Activated naive CD8-positive, alpha-beta T cell treated with anti-CD3 and anti-CD28 coated beads, Interleukin-2, amount 50 U/mL, for 24 hours (primary cell): ENCODE data around the gene CAMTA1.

ENCODE experiments used
- ATAC-seq: fragments of 150-1000 bp; cut with Tn5 transposase; one replicate; pipeline ENCODE4 v1.10.0; 2021
- DNase-seq: peaks from one replicate; pipeline ENCODE4 v3.0.0; 2021
- H3K27ac Mint-ChIP-seq: one replicate; pipeline ENCODE4 v1.8.0; 2021; ENCODE audit warnings: mild to moderate bottlenecking, mixed read lengths
- H3K27me3 Mint-ChIP-seq: one replicate; pipeline ENCODE4 v1.8.0; 2021; ENCODE audit warnings: mixed read lengths
- H3K36me3 Mint-ChIP-seq: one replicate; pipeline ENCODE4 v1.8.0; 2021; ENCODE audit warnings: low read depth, mixed read lengths
- H3K4me1 Mint-ChIP-seq: one replicate; pipeline ENCODE4 v1.8.0; 2021; ENCODE audit warnings: mixed read lengths
- H3K4me3 Mint-ChIP-seq: one replicate; pipeline ENCODE4 v1.8.0; 2021; ENCODE audit warnings: mild to moderate bottlenecking, moderate library complexity, mixed read lengths
- H3K9me3 Mint-ChIP-seq: one replicate; pipeline ENCODE4 v1.8.0; 2021; ENCODE audit warnings: mixed read lengths

The CAMTA1 gene

DNA sequence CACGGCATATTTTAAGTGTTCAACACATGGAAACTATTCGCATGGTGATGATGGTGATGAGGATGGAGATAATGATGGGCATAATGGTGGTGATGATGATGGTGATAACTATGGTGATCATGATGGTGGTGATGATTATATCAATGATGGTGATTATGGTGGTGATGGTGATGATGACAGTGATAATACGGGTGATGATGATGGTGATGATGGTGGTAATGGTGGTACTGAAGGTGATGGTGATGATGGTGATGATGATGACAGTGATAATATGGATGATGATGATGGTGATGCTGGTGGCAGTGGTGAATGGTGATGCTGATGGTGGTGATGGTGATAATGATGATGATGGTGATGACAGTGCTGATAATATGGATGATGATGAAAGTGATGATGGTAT is 644.0 kb downstream of the CAMTA1 start:
- no peak for ATAC-seq
- H3K4me3 Mint-ChIP-seq: no peak overlapping the region
- no peaks in the 10 kb centered on the region for H3K27me3 Mint-ChIP-seq
- no peak overlapping the region for H3K27ac Mint-ChIP-seq
- no peaks in the 10 kb centered on the region for H3K4me1 Mint-ChIP-seq
- DNase-seq: no peak
- H3K36me3 Mint-ChIP-seq: no peaks in the 10 kb centered on the region
- no peaks in the 10 kb centered on the region for H3K9me3 Mint-ChIP-seq

GRCh38 chr1:7430047-7430608 is 644.9 kb downstream of the CAMTA1 start:
- no peak overlapping the region for H3K27ac Mint-ChIP-seq

DNA sequence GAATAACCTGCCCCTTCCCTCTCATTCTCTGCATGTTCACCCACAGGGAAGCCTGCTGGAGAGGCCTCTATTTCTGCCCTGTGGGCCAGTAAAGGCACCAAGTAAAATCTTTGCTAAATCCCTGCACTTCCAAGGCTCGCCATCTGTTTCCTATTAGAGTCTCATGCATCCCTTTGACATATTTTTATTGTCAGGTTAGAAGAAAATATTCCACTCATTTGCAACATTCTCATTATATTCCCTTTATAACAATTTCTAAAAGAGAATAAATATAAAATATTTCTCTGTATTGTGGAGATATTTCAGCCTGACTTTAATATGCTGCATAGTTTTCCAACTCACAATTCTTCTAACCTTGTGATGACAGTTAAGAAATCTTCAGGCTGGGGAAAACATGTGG is 645.4 kb downstream of the CAMTA1 start:
- no peaks in the 10 kb centered on the region for H3K36me3 Mint-ChIP-seq
- H3K27ac Mint-ChIP-seq: no peak overlapping the region
- H3K27me3 Mint-ChIP-seq: no peaks in the 10 kb centered on the region
- DNase-seq (no peak), ATAC-seq (no peak)
- no peak overlapping the region for H3K4me3 Mint-ChIP-seq
- no peaks in the 10 kb centered on the region for H3K4me1 Mint-ChIP-seq
- no peaks in the 10 kb centered on the region for H3K9me3 Mint-ChIP-seq

More at GRCh38 chr1:7430047-7430608, 644.9 kb downstream of the CAMTA1 start:
- Mint-ChIP-seq H3K4me3 (no peak overlapping the region), H3K36me3 (no peaks in the 10 kb centered on the region), H3K9me3 (no peaks in the 10 kb centered on the region), H3K4me1 (no peaks in the 10 kb centered on the region), H3K27me3 (no peaks in the 10 kb centered on the region)
- DNase-seq (no peak), ATAC-seq (no peak)

DNA sequence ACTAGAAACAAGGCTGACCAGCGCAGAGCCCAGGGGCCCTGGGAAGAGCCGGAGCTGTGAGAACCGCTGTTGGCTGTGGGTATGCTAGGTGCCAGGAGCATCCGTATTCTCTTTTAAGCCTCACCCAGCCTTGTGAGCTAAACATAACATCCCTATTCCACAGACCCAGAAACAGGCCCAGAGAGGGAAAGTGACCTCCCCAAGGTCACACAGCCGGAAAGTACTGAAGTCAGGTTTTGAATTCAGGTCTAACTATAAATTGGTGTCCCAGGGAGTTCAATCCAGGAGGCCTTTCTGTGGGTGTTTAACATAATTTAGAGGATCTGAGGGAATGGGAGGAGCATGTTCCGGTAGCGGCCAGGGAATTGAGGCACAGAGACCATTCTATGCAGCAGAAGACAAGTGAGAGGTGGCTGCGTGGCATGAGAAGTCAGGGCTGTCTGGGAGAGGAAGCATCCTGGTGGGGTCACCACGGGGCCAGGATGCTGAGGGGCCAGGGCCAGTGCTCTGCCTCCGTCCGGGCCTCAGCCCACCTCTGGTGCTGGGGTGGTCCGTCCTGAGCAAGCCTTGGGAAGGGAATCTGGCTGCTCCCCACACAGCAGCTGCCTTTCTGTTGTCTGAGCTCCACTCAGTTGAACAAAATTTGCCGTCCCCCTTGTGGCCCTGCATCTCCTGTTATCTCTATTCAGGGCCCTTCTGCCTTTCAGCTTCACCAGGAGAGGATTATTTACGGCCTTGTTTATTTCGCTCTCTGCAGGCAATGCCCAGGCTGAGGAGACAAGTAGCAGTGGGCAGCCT is 647.0 kb downstream of the CAMTA1 start:
- H3K36me3 Mint-ChIP-seq: no peaks in the 10 kb centered on the region
- no peak for ATAC-seq
- H3K27ac Mint-ChIP-seq: no peak overlapping the region
- H3K27me3 Mint-ChIP-seq: no peaks in the 10 kb centered on the region
- no peak overlapping the region for H3K4me3 Mint-ChIP-seq
- no peak for DNase-seq
- no peaks in the 10 kb centered on the region for H3K9me3 Mint-ChIP-seq
- H3K4me1 Mint-ChIP-seq: no peaks in the 10 kb centered on the region

- no peak for DNase-seq
- Mint-ChIP-seq H3K4me3 (no peak overlapping the region), H3K9me3 (no peaks in the 10 kb centered on the region), H3K27me3 (no peaks in the 10 kb centered on the region), H3K27ac (no peak overlapping the region), H3K4me1 (no peaks in the 10 kb centered on the region), H3K36me3 (no peaks in the 10 kb centered on the region)
- ATAC-seq: no peak
These were observed 647.7 kb downstream of the CAMTA1 start for GRCh38 chr1:7432900-7433380.

GRCh38 chr1:7434566-7434965 is 649.3 kb downstream of the CAMTA1 start:
- ATAC-seq: no peak

DNA sequence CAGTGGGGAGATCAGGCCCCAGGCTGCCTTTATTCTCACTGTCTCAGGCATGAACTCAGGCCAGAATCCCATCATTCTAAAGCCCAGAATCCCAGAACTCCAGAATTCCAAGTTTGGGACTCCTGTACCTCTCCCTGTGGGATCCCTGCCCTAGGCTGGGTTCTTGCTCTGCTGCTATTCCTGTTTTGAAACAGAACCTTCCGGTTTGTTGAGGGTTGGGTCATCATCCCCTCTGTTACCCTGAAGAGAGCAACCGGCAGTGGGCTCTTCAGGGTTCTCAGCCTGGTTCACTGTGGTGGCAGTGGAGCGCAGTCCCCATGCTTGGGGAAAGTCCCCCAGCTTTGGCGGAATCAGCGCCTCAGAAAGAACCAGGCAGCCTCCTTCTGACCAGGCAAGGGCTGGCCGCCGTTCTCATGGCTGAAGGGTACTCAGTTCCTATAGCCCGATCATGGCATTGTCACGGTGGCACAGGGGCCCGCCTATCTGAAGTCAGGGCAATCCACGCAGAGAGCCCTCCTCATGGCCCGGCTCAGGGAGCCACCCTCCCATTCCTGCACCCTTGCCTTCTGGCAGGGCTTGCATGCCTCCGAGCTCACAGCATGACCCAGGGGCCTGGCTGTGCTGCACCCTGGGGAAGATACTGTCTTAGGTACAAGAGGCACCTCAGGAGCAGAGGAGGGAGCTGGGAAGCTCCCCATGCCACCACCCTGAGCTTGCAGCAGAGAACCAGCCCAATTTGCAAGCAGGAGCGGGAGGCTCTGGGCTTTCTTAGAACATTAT is 650.2 kb downstream of the CAMTA1 start:
- ATAC-seq (no peak), DNase-seq (no peak)
- no peaks in the 10 kb centered on the region for H3K9me3 Mint-ChIP-seq
- no peaks in the 10 kb centered on the region for H3K27me3 Mint-ChIP-seq
- H3K4me1 Mint-ChIP-seq: no peaks in the 10 kb centered on the region
- no peak overlapping the region for H3K4me3 Mint-ChIP-seq
- no peaks in the 10 kb centered on the region for H3K36me3 Mint-ChIP-seq
- H3K27ac Mint-ChIP-seq: no peak overlapping the region

More at GRCh38 chr1:7434566-7434965, 649.3 kb downstream of the CAMTA1 start:
- no peaks in the 10 kb centered on the region for H3K36me3 Mint-ChIP-seq
- H3K27ac Mint-ChIP-seq: no peak overlapping the region
- DNase-seq: no peak
- no peaks in the 10 kb centered on the region for H3K27me3 Mint-ChIP-seq
- no peak overlapping the region for H3K4me3 Mint-ChIP-seq
- no peaks in the 10 kb centered on the region for H3K4me1 Mint-ChIP-seq
- H3K9me3 Mint-ChIP-seq: no peaks in the 10 kb centered on the region

DNA sequence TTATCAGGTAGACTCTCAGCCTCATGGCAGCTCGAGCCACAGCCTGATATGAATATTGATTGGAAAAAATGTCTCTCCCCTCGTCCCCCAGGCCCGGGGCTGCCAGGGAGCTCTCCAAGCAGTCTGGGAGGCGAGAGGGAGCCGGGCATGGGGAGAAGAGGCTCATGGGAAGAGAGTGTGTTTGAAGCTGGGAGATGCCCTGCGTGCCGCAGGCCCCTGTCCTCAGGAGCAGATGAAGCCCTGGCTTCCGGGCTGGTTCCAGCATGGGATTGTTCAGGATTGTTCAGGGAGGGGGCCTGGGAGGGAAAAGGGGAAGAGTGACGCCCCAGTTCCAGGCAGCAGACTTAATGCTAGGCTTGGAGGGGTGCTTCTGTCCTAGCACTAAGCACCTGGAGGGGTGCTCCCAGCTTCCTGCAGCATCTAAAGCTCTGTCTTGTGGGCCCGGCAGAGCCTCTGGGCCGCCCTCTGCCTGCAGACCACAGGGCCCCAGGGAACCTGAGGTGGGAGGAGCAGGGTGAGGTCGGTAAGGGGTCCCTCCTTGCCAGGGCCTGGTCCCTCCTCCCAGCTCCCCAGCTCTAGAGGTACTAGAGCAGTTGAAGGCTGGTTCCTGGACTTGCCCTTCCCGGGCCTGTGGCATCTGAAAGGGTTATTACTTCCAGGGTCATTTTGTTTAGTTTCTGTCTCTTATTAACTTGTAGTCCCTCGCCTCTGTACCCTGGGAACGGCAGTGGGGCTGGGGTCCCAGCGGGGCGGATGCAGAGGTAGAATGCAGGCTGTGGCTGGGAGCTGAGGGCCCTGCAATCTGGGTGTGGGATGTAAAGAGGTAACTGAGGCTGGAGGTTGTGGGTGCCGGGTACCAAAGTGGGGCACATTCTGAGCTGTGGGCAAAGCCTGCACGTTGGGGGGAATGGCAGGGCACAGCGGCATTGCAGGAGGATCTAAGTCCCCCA is 651.1 kb downstream of the CAMTA1 start:
- Mint-ChIP-seq H3K4me1 (no peaks in the 10 kb centered on the region), H3K27ac (no peak overlapping the region), H3K9me3 (no peaks in the 10 kb centered on the region), H3K36me3 (no peaks in the 10 kb centered on the region), H3K27me3 (no peaks in the 10 kb centered on the region), H3K4me3 (no peak overlapping the region)
- peak; percentile 22 for ATAC-seq
- no peak for DNase-seq

DNA sequence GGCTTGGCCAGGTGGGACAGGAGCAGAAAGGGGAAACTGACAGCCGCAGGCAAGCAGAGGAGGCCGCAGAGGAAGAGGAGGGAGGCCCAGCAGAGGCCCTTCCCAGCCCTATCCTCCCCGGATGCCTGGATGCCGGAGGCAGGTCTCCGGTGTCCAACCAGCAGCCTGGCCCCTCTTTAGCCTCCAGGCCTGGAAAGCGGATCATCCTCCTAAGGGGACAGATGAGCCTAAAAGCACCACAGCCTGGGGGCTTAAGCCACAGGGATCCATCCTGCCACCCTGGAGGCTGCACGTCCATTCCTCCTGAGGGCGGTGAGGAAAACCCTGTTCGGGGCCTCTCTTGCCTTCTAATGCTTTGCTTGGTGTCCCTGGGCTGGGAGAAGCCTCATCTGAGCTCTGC is 651.8 kb downstream of the CAMTA1 start:
- ATAC-seq: no peak
- no peak overlapping the region for H3K27ac Mint-ChIP-seq
- no peaks in the 10 kb centered on the region for H3K27me3 Mint-ChIP-seq
- H3K4me3 Mint-ChIP-seq: no peak overlapping the region
- DNase-seq: no peak
- H3K4me1 Mint-ChIP-seq: no peaks in the 10 kb centered on the region
- H3K9me3 Mint-ChIP-seq: no peaks in the 10 kb centered on the region
- no peaks in the 10 kb centered on the region for H3K36me3 Mint-ChIP-seq

DNA sequence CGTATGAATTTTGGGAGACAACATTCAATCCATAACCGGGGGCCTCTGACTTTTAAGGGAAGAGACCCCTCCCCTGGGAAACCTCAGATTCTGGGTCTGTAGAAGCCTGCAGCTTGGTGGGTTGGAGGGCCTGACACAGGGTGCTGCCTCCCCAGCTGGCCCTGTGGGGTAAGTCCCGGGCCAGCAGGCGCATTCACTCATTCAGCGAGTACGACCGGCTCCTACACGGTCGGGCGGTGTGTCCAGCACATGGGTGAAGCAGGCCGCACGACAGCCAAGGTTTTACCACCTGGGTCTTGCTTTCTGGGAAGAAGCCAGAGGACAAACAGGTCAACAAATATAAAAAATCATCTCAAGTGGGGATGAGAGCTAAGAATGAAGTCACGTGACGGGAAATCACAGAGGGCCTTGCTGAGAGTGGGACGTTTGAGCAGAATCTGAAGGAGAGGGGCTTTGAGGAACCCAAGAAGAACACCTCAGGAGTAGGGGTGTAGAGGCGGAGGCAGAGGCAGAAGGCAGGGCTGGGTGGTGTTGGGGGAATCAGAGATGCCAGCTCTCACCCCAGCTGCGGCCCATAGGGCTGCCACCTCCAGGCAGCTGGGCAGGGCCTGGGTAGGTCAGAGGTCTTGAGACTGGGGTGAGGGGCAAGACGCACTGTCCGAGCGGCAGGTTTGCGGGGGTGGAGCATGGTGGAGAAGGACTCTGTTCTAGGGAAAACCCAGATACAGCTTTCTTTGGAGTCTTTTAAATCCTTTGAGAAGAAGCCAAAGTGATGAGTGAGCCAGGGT is 652.5 kb downstream of the CAMTA1 start:
- H3K27ac Mint-ChIP-seq: no peak overlapping the region
- no peaks in the 10 kb centered on the region for H3K36me3 Mint-ChIP-seq
- no peaks in the 10 kb centered on the region for H3K9me3 Mint-ChIP-seq
- H3K4me1 Mint-ChIP-seq: no peaks in the 10 kb centered on the region
- ATAC-seq (no peak), DNase-seq (no peak)
- H3K4me3 Mint-ChIP-seq: no peak overlapping the region
- H3K27me3 Mint-ChIP-seq: no peaks in the 10 kb centered on the region

DNA sequence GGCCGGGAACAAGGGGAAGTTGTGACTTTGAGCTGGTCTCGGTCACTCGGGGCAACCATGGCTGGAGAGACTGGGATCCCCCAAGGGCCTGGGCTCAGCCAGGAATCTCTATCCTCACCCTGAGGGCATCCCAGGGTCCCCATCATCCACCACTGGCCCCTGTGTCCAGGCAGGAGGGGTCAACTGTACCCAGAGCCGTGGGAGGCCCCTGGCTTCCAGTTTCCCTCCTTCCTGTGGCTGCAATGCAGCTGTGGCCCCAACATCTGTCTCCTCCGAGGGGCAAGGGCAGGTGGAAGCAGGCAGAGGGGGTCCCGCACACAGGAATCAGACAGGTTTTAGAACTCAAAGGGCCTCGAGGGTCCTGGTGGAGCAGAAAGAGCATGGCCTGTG is 653.1 kb downstream of the CAMTA1 start:
- Mint-ChIP-seq H3K9me3 (no peaks in the 10 kb centered on the region), H3K4me3 (no peak overlapping the region), H3K4me1 (no peaks in the 10 kb centered on the region), H3K27me3 (no peaks in the 10 kb centered on the region), H3K27ac (no peak overlapping the region), H3K36me3 (no peaks in the 10 kb centered on the region)
- ATAC-seq (no peak), DNase-seq (no peak)

- H3K4me1 Mint-ChIP-seq: no peaks in the 10 kb centered on the region
- no peak for DNase-seq
- H3K9me3 Mint-ChIP-seq: no peaks in the 10 kb centered on the region
- no peaks in the 10 kb centered on the region for H3K27me3 Mint-ChIP-seq
- no peak for ATAC-seq
- H3K27ac Mint-ChIP-seq: no peak overlapping the region
- H3K4me3 Mint-ChIP-seq: no peak overlapping the region
- no peaks in the 10 kb centered on the region for H3K36me3 Mint-ChIP-seq
These were observed 653.8 kb downstream of the CAMTA1 start for GRCh38 chr1:7438921-7439655.

GRCh38 chr1:7440154-7440553 is 654.9 kb downstream of the CAMTA1 start:
- Mint-ChIP-seq H3K27me3 (no peaks in the 10 kb centered on the region), H3K27ac (no peak overlapping the region), H3K4me3 (no peak overlapping the region), H3K9me3 (no peaks in the 10 kb centered on the region), H3K4me1 (no peaks in the 10 kb centered on the region), H3K36me3 (no peaks in the 10 kb centered on the region)
- DNase-seq (no peak), ATAC-seq (no peak)
